Measurements from ENCODE around the gene INTS3.
"Not testable (repeated sequence)": the region's sequence is repeated elsewhere in the genome, so short reads cannot be mapped to it uniquely, and the experiment has no call there.

The INTS3 gene

DNA sequence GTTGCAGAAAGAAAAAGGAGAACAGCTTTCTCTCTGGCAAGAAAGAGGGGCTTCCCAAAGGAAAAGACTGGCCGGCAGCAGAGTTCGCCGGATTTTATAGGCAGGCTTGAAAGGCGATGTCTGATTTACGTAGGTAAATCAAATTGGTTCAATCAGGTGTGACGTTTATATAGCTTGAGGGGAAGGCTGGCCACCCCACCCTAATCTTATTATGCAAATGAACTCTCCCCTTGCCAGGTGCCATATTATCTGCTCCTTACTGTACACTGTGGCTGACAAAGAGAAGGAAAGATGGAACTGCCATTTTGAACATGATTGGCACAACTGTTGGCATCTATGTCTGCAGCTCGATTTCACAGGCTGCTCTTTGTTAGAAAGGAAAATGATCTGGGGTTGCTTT is 16.8 kb upstream of the INTS3 start:
- ATAC-seq, result no peak

GRCh38 chr1:153716211-153716610 is 11.6 kb upstream of the INTS3 start:
- ATAC-seq, result not testable (repeated sequence)

- peak in 1 of 2 donors; percentile 33 for ATAC-seq
Observed at GRCh38 chr1:153717330-153717729, 10.5 kb upstream of the INTS3 start.

DNA sequence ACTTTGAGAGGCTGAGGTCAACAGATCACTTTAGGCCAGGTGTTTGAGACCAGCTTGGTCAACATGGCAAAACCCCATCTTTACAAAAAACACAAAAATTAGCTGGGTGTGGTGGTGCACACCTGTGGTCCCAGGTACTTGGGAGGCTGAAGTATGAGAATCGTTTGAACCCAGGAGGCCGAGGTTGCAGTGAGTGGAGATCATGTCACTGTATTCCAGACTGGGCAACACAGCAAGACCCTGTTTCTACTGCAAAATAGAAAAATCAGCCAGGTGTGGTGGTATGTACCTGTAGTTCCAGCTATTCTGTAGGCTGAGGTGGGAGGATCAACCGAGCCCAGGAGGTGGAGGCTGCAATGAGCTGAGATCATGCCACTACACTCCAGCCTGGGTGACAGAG is 4.2 kb upstream of the INTS3 start:
- no peak for ATAC-seq

DNA sequence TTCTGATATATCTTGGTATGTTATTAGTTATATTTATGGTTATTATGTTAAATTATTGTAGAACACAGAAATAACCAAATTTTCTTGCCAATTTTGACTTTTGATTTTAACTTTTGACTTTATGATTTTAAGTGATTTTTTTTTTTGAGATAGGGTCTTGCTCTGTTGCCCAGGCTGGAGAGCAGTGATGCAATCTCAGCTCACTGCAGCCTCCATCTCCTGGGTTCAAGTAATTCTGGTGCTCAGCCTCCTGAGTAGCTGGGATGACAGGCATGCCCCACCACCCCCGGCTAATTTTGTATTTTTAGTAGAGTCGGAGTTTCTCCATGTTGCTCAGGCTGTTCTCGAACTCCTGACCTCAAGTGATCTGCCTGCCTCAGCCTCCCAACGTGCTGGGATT is 3.2 kb upstream of the INTS3 start:
- ATAC-seq, result not testable (repeated sequence)

- ATAC-seq, result no peak
Observed at GRCh38 chr1:153728305-153729066, 636 bp downstream of the INTS3 start.

- no peak for ATAC-seq
Observed at GRCh38 chr1:153730468-153730988, 2.7 kb downstream of the INTS3 start.

- no peak for ATAC-seq
Observed at GRCh38 chr1:153733970-153734369, 6.1 kb downstream of the INTS3 start.

DNA sequence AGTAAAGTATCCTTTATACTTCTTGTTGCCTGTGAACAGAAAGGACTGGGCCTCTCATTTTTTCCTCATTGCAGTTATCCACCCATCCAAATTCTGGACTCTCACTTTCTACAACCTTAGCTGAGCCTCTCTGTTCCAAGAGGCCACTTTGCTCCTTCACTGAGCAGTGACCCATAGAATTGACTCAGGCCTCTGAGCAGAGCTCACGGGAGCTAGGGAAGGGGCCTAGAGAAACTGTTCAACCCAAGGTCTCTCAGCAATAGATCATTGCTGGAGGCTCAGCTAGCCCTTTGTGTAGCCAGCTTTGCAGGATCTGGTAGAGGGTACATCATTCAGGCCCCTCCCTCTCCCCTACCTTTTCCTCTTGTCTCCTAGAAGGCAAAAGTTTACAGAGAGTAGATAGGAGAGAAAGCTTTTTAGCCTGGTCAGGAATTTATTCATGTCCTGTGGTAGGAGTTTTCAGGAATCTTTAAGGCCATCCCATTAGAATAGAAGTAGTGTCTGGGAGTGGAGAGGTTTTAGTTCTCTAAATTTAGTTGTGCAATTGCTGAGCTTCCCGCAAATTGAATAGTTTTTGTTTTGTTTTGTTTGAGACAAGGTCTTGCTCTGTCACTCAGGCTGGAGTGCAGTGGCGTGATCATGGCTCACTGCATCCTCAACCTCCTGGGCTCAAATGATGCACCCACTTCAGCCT is 6.7 kb downstream of the INTS3 start:
- ATAC-seq, result no peak

GRCh38 chr1:153735090-153735420 is 7.2 kb downstream of the INTS3 start:
- ATAC-seq, result no peak

DNA sequence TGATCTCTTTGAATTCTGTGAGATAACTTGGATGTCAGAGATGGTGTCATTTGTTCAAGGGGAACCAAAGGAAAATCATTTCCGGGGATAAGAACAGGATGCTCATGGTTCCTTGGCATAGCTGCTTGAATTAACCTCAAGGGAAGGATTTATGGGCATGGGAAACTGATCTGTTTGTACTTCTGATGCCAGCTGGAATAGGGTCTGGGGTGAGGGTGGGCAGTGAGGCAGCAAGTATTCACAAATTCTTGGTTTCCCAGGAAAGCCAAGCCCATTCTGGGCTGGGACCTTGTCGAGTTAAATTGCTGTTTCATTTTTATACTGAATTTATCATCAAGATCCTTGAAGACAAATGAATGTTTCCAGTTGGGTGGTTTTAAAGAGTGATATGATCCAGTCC is 14.1 kb downstream of the INTS3 start:
- ATAC-seq, result no peak

- ATAC-seq, result peak; percentile 53 to 56
Observed at GRCh38 chr1:153742411-153743142, 14.7 kb downstream of the INTS3 start.

GRCh38 chr1:153745417-153745816 is 17.6 kb downstream of the INTS3 start:
- no peak for ATAC-seq

- ATAC-seq, result no peak
Observed at GRCh38 chr1:153746174-153746573, 18.3 kb downstream of the INTS3 start.

DNA sequence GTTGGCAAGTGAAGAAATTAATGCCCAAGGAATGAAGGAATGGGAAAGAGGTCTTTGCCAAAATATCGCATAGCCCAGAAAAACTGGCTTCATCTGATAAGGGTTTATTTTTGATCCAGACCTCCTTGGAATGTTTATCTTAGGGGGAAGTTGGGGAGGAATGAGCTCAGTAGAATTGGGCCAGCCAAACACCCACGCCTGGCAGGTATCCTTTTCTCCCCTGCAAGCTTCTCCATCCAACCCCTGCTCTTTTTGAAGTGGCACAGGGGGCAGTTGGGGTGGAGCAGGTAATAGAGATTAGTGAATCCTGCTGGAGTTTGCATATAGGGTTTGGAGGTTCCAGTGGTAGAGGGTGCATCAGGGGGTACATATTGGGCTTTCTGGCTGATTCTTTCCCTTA is 21.1 kb downstream of the INTS3 start:
- ATAC-seq, result no peak

- peak; percentile 99 to 100 for ATAC-seq
Observed at GRCh38 chr1:153749408-153750005, 21.7 kb downstream of the INTS3 start.

DNA sequence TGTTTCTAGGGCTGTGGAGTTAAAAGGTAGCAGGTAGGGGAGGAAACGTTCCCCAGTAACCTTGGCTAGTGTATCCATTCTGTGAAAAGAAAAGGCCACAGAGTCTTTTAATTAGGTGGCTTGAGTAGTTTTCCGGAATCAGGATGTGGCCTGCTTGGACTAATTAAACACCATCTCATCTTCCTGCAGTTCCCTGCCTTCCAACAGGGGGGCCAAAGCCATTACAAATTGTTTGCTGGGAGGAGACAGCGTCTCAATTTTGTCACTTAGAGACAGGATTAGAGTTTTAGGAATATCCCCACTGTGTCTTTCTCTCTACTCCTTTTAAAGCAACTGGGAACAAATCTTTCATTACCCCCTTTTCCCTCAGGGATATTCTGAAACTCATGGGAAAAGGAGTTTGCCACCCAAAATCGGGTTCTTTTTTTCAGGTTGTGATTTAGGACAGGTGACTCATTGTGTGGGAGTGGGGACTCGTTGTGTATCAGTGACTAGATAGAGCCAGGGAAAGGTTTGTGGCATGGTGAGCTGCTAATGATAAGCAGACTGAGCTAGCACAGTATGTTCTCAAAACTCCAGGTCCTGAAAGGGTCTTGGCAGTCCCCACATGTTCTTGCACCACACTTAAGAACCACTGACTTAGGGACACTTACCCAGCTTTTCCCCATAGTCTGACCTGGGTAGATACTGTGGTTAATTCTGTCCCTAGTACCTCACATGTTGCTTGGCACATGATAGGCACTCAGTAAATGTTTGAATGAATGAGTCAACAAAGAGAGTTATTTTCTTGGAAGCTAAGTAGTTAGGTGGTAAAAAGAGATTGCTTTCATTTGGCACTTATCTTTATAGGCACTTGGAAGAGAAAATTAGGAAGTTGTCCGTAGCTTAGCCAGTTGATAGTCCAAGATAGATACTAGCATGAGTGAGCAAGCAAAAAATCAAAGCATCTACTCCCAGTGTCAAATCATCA is 22.5 kb downstream of the INTS3 start:
- no peak for ATAC-seq

DNA sequence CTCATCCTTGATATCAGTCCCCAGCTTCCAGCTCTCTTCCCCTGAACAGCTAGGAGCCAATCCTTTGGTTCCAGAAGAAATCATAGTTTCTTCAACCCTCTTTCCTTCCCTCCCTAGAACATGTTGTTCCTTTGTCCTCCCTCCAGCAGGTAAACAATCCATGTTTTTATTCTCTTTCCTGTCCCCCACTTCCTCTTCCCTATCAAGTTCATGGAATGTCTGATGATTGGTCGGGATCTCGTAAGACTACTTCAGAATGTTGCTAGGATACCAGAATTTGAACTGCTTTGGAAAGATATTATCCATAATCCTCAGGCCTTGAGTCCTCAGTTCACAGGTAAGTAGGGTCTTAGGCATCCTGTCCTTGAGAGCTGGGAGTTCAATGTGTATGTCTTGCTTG is 24.2 kb downstream of the INTS3 start:
- ATAC-seq, result no peak

GRCh38 chr1:153752571-153753195 is 24.8 kb downstream of the INTS3 start:
- ATAC-seq, result no peak

- ATAC-seq, result no peak
Observed at GRCh38 chr1:153754266-153754665, 26.4 kb downstream of the INTS3 start.

DNA sequence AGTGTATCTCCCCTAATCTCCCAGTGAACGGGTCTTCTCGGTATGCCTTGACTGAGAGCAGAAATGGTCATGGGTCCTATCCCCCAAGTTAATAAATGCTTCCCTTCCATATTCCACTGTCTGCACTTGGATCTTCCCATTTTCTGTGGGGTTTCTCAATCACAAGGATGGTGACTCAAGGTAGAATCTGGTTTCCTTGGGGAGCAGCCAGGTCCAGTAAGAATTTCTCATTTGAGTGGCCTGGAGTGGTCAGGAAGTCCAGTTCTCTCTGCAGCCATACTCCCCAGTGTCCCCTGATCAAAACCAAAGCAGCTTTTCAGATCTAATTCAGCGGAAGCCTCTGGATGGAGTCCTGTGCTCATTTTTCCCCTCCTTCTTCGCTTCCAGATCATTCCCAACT is 32.6 kb downstream of the INTS3 start:
- no peak for ATAC-seq
